Keratinocyte (primary cell): ENCODE data around the gene LIN28A. TPM values are rescaled to one million over a fixed set of nuclear protein-coding genes. Genes with fewer than 3 reads are reported as not detected.

Source experiments
- DNase-seq: peaks from one replicate; pipeline ENCODE4 v3.0.0-alpha.2; 2011; ENCODE audit warnings: low read depth, missing footprints, low spot score
- FAIRE-seq: peaks from 2 replicates; lab custom pipeline; 2011; peaks lifted over from hg19 to GRCh38; lab: Jason Lieb, UNC
- H2AFZ ChIP-seq: 2 replicates; pipeline ENCODE4 v1.6.0; 2012; ENCODE audit warnings: low read length, control low read depth, inconsistent platforms; ENCODE audit not compliant: control insufficient read depth
- H3K27ac ChIP-seq: 2 replicates; pipeline ENCODE4 v1.5.1; 2011; ENCODE audit warnings: low read length; ENCODE audit not compliant: control insufficient read depth, insufficient read depth
- H3K27me3 ChIP-seq: 3 replicates; pipeline ENCODE4 v1.6.0; 2011; ENCODE audit warnings: low read length; ENCODE audit not compliant: control insufficient read depth, insufficient read depth; ENCODE audit errors: extremely low read depth
- H3K36me3 ChIP-seq, 2 experiments: 2 replicates in 1 of 2; 3 replicates in 1 of 2; pipeline ENCODE4 v1.5.1; 2011; ENCODE audit warnings: low read length in 2 of 2, mild to moderate bottlenecking in 1 of 2; ENCODE audit not compliant: control insufficient read depth in 2 of 2, insufficient read depth in 2 of 2; ENCODE audit errors: extremely low read depth in 1 of 2
- H3K4me1 ChIP-seq: 3 replicates; pipeline ENCODE4 v1.5.1; 2011; ENCODE audit warnings: low read length; ENCODE audit not compliant: control insufficient read depth, insufficient read depth; ENCODE audit errors: extremely low read depth
- H3K4me2 ChIP-seq: 3 replicates; pipeline ENCODE4 v1.6.0; 2011; ENCODE audit warnings: low read depth, low read length; ENCODE audit not compliant: control insufficient read depth, insufficient read depth; ENCODE audit errors: extremely low read depth
- H3K4me3 ChIP-seq, 3 experiments: fragments of 200-600 bp in 1 of 3; sonication (generic) in 1 of 3; 2 replicates in 2 of 3; 3 replicates in 1 of 3; pipeline ENCODE4 v1.5.1; 2011 to 2016; ENCODE audit warnings: low read length in 3 of 3, mild to moderate bottlenecking in 3 of 3, control low read depth in 2 of 3, inconsistent platforms in 1 of 3, low read depth in 1 of 3, mixed read lengths in 1 of 3, mixed run types in 1 of 3, moderate library complexity in 1 of 3; ENCODE audit not compliant: control insufficient read depth in 2 of 3, insufficient read depth in 2 of 3; ENCODE audit errors: extremely low read depth in 1 of 3
- H3K79me2 ChIP-seq: 2 replicates; pipeline ENCODE4 v1.6.0; 2012; ENCODE audit warnings: low read length; ENCODE audit not compliant: control insufficient read depth, insufficient read depth
- H3K9ac ChIP-seq: 3 replicates; pipeline ENCODE4 v1.6.0; 2011; ENCODE audit warnings: low read length; ENCODE audit not compliant: control insufficient read depth, insufficient read depth; ENCODE audit errors: extremely low read depth
- H3K9me1 ChIP-seq: 3 replicates; pipeline ENCODE4 v1.6.0; 2011; ENCODE audit warnings: low read length; ENCODE audit not compliant: control insufficient read depth, insufficient read depth; ENCODE audit errors: extremely low read depth
- H3K9me3 ChIP-seq: 2 replicates; pipeline ENCODE4 v1.5.1; 2012; ENCODE audit warnings: low read depth, low read length; ENCODE audit not compliant: control insufficient read depth
- H4K20me1 ChIP-seq: 3 replicates; pipeline ENCODE4 v1.6.0; 2011; ENCODE audit warnings: low read length; ENCODE audit not compliant: control insufficient read depth, insufficient read depth; ENCODE audit errors: extremely low read depth
- EZH2 ChIP-seq: IDR thresholded peaks from one replicate; pipeline ENCODE4 v1.6.1; 2012; ENCODE audit warnings: inconsistent platforms, mild to moderate bottlenecking, low read length, moderate library complexity
- dilution Hi-C: fragments of 300-500 bp; cut with MboI; formaldehyde crosslinking; loops from one replicate; pipeline ENCODE4 v1.7.0; 2020; ENCODE audit warnings: low sequenced_read_pairs; ENCODE audit not compliant: extremely low pct_ligation_motif_present
- polyA plus RNA-seq, 5 experiments: library from polyadenylated mRNA; depleted of rRNA in 3 of 5; stranded (reverse) in 3 of 5; stranded (forward) in 1 of 5; unstranded in 1 of 5; fragments of >200 nt; gene quantifications; 1 replicate in 1 of 5; 2 replicates in 3 of 5; 3 replicates in 1 of 5; pipeline versions ENCODE4 v1.2.1 to v1.2.3, GENCODE V29; 2011 to 2012; ENCODE audit warnings: missing spikeins in 2 of 5, low read depth in 1 of 5, low replicate concordance in 1 of 5
- TF ChIP-seq, protein P1 (sequence below), 3 experiments: IDR thresholded peaks in 1 of 3; conservative IDR thresholded peaks in 1 of 3; optimal IDR thresholded peaks in 1 of 3; 2 replicates in 2 of 3; 3 replicates in 1 of 3; pipeline versions ENCODE3 to v1.5.1; 2011; ENCODE audit warnings: low read length in 3 of 3, mild to moderate bottlenecking in 3 of 3, moderate library complexity in 2 of 3, control low read depth in 1 of 3, inconsistent platforms in 1 of 3; ENCODE audit not compliant: insufficient read depth in 2 of 3; ENCODE audit errors: extremely low read depth in 1 of 3

Gene LIN28A
- polyA plus RNA-seq, 1 donor (not counting 4 experiments of a cell fraction or from before 2014, with no cell fraction given) = not detected

- Histone ChIP-seq H3K36me3 (no peaks in the 10 kb centered on the region), H4K20me1 (no peaks in the 10 kb centered on the region), H3K4me3 (no peak overlapping the region), H3K4me2 (no peak overlapping the region), H3K9me3 (no peaks in the 10 kb centered on the region), H3K9ac (no peak overlapping the region), H2AFZ (no peak overlapping the region), H3K79me2 (no peaks in the 10 kb centered on the region), H3K4me1 (peaks cover 6% of the 10 kb centered on the region), H3K27ac (no peak overlapping the region), H3K27me3 (peaks cover 42% of the 10 kb centered on the region), H3K9me1 (no peaks in the 10 kb centered on the region)
- DNase-seq = peak; percentile 44
- peak; percentile 89 for FAIRE-seq
- dilution Hi-C loops = no loop called here
- no peak for TF ChIP-seq EZH2
- TF ChIP-seq, protein P1, sequence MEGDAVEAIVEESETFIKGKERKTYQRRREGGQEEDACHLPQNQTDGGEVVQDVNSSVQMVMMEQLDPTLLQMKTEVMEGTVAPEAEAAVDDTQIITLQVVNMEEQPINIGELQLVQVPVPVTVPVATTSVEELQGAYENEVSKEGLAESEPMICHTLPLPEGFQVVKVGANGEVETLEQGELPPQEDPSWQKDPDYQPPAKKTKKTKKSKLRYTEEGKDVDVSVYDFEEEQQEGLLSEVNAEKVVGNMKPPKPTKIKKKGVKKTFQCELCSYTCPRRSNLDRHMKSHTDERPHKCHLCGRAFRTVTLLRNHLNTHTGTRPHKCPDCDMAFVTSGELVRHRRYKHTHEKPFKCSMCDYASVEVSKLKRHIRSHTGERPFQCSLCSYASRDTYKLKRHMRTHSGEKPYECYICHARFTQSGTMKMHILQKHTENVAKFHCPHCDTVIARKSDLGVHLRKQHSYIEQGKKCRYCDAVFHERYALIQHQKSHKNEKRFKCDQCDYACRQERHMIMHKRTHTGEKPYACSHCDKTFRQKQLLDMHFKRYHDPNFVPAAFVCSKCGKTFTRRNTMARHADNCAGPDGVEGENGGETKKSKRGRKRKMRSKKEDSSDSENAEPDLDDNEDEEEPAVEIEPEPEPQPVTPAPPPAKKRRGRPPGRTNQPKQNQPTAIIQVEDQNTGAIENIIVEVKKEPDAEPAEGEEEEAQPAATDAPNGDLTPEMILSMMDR (optimal IDR thresholded peaks at IDR 0.05 in 1 of 3, IDR thresholded peaks at IDR 0.05 in 1 of 3, conservative IDR thresholded peaks at IDR 0.05 in 1 of 3; ENCODE audit: extremely low read depth in 1 of 3, insufficient read depth in 2 of 3, low read length in 3 of 3) = peak; percentile 93 to 95 (median 94)
Measured at GRCh38 chr1:26417111-26417759, 6.6 kb downstream of the LIN28A start.

- Histone ChIP-seq H3K9me1 (no peaks in the 10 kb centered on the region), H3K4me2 (no peak overlapping the region), H3K9ac (no peak overlapping the region), H3K9me3 (no peaks in the 10 kb centered on the region), H4K20me1 (no peaks in the 10 kb centered on the region), H3K4me1 (peaks cover 6% of the 10 kb centered on the region), H3K79me2 (no peaks in the 10 kb centered on the region), H3K36me3 (no peaks in the 10 kb centered on the region), H3K4me3 (no peak overlapping the region), H3K27ac (no peak overlapping the region), H2AFZ (no peak overlapping the region), H3K27me3 (peaks cover 27% of the 10 kb centered on the region)
- TF ChIP-seq, protein P1 (optimal IDR thresholded peaks at IDR 0.05 in 1 of 3, IDR thresholded peaks at IDR 0.05 in 1 of 3, conservative IDR thresholded peaks at IDR 0.05 in 1 of 3; ENCODE audit: extremely low read depth in 1 of 3, insufficient read depth in 2 of 3, low read length in 3 of 3) = no peak
- TF ChIP-seq EZH2 = no peak
- dilution Hi-C loops = no loop called here
- FAIRE-seq (no peak), DNase-seq (no peak)
Measured at GRCh38 chr1:26418865-26419349, 8.3 kb downstream of the LIN28A start.
